Eye (tissue), 1 donor: ENCODE measurements around the gene STIMATE.

Experiments
- DNase-seq: peaks from one replicate; pipeline ENCODE4 v3.0.0-alpha.2; 2015

STIMATE gene

DNA sequence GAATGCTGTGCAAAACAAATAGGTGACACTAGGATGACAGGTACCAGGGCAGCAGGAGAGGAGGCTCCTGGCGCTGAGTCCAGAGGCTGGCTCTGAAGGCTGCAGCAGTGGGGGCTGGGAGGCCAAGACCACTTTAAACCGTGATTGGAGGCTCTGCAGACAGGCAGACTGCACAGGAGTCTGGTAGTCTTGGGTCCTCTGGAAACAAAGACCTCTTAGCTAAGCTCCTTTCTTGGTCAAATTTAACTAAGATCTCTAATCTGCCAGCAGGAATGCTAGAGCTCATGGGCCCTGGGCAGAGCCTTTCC lies 58.1 kb downstream of the STIMATE start:
- DNase-seq, result no peak

DNA sequence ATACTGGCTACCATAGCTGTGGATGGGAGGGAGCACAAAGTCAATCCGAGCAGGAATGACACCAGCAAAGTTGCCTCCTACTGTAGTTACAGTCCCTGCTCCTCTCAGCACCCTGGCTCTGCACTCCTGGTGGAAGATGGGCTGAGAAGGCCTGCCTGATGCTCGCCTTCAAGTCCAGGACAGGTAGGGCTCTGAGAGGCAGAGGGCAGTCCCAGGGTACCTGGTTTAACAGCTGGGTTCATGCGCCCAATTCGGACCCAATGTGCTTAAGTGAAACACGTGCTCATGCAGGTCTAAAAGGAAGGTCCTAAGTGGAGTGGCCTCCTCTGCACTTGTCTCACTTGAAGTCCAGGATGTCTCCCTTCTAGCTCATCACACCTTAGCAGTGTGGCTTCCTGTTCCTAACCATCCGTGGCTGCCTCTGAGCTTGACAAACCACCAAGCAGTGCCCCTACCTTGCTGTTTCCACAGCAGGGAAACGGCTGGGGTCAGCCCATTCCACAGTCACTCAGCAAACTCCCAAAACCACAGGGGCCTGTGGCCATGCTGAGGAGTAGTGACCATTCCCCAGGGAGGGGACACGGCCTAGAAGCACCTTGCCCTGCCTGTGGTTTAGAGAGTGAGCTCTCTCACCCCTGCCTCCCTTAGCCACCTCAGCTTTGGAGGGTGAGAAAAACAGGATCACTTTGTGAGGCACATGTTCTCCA lies 58.6 kb downstream of the STIMATE start:
- no peak for DNase-seq

DNA sequence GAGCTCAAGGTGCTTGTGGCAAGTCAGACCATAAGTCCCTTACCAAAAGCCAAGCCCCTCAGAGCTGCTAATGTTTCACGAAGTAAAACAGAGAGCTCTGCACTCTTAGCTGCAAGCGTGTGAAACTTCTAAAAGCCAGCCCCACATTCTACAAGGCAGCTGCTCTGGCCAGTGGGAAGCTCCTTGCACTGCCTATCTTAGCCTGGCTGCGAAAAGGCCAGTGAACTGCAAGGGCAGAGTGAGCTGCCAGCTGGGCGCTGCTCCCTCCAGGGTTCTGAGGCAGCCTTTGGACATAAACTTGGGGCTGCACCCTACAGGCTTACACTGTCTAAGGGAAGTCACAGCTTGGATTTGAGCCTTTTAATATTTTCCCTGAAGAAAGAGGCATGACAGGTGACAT lies 60.4 kb downstream of the STIMATE start:
- no peak for DNase-seq

GRCh38 chr3:52836471-52836845 lies 60.9 kb downstream of the STIMATE start:
- DNase-seq, result no peak

- no peak for DNase-seq
Observed at GRCh38 chr3:52835766-52836470, 61.4 kb downstream of the STIMATE start.

DNA sequence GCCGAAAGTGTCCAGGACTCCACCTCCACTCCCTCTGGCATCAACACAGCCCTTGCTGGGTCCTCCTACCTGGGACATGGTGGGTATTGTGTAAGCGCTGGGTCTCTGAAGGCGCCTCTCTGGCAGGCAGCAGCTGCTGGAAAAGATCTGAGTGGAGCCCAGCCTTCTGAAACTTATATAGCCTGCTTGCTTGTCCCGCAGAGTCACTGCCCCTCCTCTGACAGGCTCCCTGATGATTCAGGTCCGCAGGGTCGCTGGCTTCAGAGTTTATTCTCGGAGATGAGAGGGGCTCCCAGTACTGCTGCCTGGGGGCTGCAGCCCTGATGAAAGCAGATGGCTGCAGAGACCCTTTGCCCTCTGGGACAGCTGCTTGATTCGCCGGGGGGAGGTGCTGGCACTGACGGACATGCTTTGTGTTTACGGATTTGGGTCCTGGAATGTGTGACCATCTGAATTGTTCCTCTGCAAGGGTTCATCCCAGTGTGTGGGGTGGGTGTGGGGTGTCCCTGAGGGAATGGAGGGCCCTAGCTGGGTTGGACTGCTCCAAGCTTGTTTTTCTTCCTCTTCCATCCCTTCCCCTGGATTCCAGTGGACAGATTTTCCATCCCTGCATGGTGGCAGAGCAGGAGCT lies 62.4 kb downstream of the STIMATE start, which contains the start of gene MUSTN1:
MUSTN1 (minus strand) TSS at position 149 of the 631 bp plus-strand sequence; CDS start at position 78, 71 bp downstream.
- DNase-seq, result peak; percentile 86

GRCh38 chr3:52833202-52833601 lies 64.1 kb downstream of the STIMATE start:
- DNase-seq, result no peak

DNA sequence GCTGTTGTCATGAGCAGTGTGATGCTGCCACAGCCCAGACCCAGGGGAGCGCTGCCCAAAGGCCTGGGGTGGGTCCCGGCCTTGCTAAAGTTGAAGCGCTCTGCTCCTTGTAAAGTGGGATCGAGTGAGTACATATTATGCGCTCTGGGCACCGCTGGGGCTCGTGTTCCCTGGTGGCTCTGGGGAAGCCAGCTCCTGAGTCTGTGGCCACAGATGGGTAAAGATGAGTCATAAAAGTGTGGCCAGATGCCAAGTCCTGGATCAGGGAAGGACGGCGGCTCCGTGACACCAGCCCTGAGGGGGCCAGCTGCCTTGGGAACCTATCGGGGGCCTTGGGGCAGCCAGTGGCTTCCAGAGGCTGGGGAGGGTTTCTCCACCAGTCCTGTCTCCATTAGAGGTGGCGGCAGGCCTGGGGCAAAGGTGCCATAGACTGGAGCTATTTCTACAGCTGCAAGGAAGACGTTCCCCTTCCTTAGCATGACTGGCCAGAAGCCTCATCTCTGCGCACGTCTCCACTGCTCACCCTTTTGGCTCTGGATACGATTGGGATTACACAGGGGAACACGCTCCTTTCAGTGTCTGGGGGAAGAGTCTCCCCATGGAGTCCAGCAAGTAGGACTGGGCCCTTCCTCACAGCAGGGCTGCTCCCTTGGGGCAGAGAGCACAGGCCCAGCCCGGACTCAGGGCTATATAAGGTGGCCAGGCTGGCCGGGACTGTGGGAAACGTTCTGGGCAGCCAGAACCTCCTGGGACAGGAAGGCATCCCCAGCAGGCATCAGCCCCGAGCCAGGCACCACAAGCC lies 65.6 kb downstream of the STIMATE start:
- DNase-seq, result no peak

DNA sequence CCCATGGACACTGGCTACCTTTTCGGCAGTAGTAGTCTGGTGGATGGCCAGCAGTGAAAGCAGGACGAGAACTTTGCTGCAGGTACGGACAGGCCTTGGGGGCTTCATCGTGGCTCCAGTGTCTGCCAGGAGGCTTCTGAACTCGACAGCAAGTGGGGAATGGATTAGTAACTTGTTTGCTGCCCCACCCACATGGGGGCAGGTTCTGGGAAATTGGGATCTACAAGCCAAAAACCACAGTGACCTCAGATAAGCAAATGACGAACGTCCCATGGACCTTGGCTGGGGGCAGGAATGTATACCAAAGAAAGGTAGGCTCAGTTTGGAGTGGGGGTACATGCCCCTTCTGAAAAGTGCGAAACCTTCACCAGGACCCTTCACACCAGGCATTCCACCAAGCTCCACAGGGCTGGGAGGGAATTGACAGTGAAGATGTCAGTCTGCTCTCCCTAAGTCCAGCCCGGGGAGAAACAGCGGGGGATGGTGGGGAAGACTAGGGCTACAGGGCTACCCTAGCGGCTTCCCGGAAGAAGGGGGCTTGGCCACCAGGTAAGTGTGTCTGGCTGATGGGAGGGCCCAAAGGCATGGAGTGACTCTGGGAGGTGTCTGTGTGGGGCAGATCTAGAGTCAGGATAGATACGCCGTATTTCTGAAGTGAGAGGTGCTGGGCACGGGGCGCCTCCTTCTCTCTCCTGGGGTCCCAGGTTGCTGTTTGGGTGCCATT lies 66.7 kb downstream of the STIMATE start, which contains the start of gene ITIH4:
ITIH4 (minus strand) TSS at position 138 of the 724 bp plus-strand sequence; CDS start at position 108, 30 bp downstream.
- DNase-seq, result no peak

- no peak for DNase-seq
Observed at GRCh38 chr3:52829906-52830463, 67.4 kb downstream of the STIMATE start.

DNA sequence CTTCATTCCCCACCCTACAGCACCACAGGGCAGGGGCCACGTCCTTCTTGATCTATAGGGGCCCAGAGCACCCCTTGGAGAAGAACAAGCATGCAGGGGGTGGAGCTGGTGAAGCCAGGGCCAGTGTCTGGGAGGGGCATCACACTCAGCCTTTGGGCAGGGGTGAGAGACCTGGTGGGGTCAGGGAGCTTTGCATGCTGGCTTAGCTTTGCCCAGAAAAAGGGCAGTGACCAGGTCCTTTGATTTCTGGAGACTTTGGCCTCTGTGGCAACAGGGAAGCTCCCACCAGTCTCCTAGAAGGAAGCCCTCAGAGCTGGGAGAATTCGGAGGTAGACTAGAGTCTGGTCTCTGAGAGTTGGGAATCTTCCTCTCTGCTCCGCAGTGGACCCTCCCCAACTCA lies 67.9 kb downstream of the STIMATE start:
- no peak for DNase-seq

- no peak for DNase-seq
Observed at GRCh38 chr3:52827866-52828376, 69.4 kb downstream of the STIMATE start.

DNA sequence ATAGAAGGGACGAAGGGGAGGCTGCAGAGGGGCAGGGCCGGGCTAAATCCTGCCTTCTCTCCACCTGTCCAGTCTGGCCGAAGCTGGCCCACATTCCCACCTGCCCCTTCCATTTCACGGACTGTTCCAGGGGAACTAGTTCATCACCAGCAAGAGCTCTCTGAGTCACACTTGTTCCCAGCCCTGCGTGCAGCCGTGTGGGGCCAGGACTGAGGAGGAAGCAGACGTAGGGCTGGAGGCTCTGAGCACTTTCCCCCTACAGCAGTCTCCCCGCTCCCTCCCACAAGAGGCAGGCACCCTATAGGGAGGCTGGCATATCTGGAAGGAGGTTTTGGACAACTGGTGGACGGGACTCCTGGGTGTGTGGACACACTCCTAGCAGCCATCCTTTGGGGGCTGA lies 69.9 kb downstream of the STIMATE start:
- DNase-seq, result no peak

GRCh38 chr3:52824037-52824436 lies 73.3 kb downstream of the STIMATE start:
- DNase-seq, result no peak

- DNase-seq, result no peak
Observed at GRCh38 chr3:52822363-52822762, 75.0 kb downstream of the STIMATE start.

DNA sequence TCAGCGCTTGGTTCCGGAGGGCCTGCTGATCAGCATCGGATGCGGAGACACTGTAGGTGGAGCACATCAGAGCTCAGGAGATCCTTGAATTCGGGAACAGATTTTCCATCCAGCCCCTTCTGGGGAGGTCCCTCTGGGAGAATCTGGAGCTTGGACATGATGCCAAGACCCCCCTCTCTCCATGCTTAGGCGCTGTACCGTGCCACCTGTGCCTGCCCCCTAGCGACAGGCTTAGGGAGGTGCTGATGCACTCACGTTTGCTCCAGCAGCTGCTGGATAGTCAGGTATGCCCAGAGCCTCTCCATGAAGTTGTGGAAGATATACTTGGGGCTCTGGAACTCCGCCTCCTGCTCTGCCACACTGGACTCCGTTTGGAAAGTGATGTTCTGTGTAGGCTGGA lies 76.6 kb downstream of the STIMATE start:
- DNase-seq, result peak; percentile 63

DNA sequence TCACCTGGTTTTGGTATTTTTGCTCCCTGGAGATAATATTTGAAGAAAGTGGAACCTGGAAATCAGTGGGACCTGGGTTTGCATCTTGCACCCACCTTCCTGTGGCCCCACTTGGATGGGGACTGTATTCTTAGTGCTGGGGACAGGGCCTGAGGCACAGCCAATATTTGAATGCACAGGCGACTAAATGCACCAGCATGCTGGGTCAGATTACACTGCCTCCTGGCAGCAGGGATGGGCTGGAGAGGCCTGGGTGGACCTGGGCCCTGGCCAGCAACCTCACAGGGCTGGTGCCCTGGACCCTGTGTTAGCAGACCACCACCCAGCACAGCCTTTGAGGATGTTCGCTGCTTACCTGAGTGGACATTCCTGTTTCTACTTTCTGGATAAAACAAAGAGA lies 77.4 kb downstream of the STIMATE start:
- no peak for DNase-seq

DNA sequence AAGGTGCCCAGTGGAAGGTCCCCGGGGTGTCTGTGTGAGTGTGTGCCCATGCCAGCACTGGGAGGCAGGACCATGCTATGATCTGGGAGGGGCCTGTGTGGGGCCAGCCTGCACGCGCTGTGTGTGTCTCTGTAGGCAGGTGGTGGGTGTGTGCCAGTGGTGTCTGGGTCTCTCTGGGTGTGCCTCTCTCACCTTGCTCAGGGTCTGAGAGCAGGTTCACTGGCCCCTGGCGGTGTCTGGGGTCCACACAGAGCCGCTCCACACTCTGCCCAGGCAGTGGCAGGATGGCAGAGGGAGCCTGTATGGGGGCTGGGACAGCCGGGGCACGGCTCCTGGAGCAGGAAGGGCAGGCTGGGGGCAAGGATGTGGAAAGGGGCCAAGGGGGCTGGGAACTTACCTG lies 79.5 kb downstream of the STIMATE start:
- no peak for DNase-seq

DNA sequence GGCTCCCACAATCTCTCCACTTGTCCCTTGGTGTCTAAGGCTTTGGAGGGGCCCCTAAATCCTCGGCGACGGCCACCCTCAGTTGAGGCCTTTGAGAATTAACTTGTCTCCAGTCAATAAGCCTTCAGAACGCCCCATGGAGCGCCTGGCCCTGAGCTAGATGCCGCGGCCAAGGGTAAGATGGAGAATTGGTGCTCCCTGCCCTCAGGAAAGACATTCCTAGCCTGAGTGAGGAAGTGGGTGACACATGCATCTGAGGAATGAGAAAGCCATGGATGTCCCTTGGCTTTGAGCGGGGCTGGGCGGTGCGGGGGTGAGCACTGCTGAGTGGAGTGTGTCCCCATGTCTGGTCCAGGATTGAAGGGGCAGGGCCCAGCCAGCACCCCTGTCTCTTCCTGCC lies 80.1 kb downstream of the STIMATE start:
- DNase-seq, result no peak

- no peak for DNase-seq
Observed at GRCh38 chr3:52816654-52817053, 80.7 kb downstream of the STIMATE start.

DNA sequence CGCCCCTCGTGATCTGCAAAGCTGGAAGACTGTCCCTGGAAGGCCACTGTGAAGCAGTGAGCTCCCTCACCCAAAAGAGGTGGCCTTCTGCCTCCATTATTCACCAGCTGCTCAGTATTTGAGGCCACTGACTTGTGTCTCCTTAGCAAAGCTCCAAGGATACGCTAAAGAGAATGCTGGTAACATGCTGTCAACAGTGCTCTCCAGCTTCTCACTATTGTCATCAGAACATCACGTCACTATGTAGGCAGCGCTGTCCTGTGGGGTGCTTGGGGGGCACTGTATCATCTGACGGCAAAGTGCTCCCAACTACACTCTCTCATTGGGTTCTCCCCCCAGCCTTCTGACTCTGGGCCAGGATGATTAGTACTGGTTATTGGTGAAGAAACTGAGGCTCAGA lies 81.1 kb downstream of the STIMATE start:
- DNase-seq, result no peak

DNA sequence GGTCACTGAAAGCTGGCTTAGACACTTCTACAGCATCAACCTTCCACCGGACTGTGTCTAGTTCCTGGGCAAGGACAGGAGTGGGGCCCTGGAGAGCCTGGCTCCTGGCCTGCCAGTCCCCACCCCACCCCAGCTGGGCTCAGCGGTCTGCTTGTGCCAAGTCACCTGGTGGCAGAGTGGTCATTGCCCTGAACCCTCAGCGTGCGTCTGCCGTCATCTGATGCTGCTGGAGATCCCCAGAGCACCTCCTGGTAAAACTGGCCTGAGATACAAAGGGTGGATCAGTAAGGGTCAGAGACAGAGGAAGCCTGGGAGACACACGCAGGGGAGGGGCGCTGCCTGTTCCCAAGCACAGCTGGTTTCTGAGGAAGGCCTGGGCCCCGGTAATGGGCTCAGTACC lies 83.5 kb downstream of the STIMATE start:
- no peak for DNase-seq
